ENCODE results near the gene APOBEC3F.
"Not testable (repeated sequence)": the region's sequence is repeated elsewhere in the genome, so short reads cannot be mapped to it uniquely, and the experiment has no call there.

APOBEC3F gene

GRCh38 chr22:39010946-39011345 is 29.7 kb upstream of the APOBEC3F start:
- no peak for DNase-seq (ENCODE audit: low read depth, low spot score)
- CTCF ChIA-PET = interaction anchor here (1.4 to 12.3 kb wide), 2 partner anchors 99 to 141 kb away, joined by 3 to 238 read pairs; partner anchors contain the start of gene CBX6

GRCh38 chr22:39012533-39013511 is 27.8 kb upstream of the APOBEC3F start:
- ChIA-PET POLR2A (no interaction called here), CTCF (interaction anchor here (1.3 to 3.7 kb wide), 2 partner anchors 10 to 142 kb away, joined by 6 to 25 read pairs; partner anchors contain the start of gene CBX6)
- no peak for TF ChIP-seq CTCF (IDR thresholded peaks at IDR 0.05; ENCODE audit: insufficient read depth, low read length, missing control alignments)
- no peak overlapping the region for H3K4me3 ChIP-seq (ENCODE audit: low read depth, low read length)
- DNase-seq (ENCODE audit: low read depth, low spot score) = no peak

More at GRCh38 chr22:39010946-39011345, 29.7 kb upstream of the APOBEC3F start:
- TF ChIP-seq CTCF (IDR thresholded peaks at IDR 0.05; ENCODE audit: insufficient read depth, low read length, missing control alignments) = no peak
- POLR2A ChIA-PET = no interaction called here
- no peak overlapping the region for H3K4me3 ChIP-seq (ENCODE audit: low read depth, low read length)

- peak overlapping the region; percentile 71; the same call in 1 of the 2 replicates for H3K4me3 ChIP-seq (ENCODE audit: low read depth, low read length)
Measured at GRCh38 chr22:39013561-39013941, 27.1 kb upstream of the APOBEC3F start.

GRCh38 chr22:39013942-39014722 is 26.5 kb upstream of the APOBEC3F start, which contains the start of gene APOBEC3C:
APOBEC3C (plus strand) TSS chr22:39014257; CDS start chr22:39014363, 106 bp downstream.
- CTCF ChIA-PET = interaction anchor here (1.2 to 3.7 kb wide), 3 partner anchors 11 to 144 kb away, joined by 6 to 25 read pairs (median 6); partner anchors contain the start of gene CBX6
- POLR2A ChIA-PET = interaction anchor here (0.5 kb wide), 1 partner anchor 21 kb away, joined by 3 read pairs; no protein-coding TSS in a partner anchor
- peak; percentile 21 for TF ChIP-seq CTCF (IDR thresholded peaks at IDR 0.05; ENCODE audit: insufficient read depth, low read length, missing control alignments)
- DNase-seq (ENCODE audit: low read depth, low spot score) = peak; percentile 58
- H3K4me3 ChIP-seq (ENCODE audit: low read depth, low read length) = peak within 1 kb of the TSS; percentile 71

More at GRCh38 chr22:39013561-39013941, 27.1 kb upstream of the APOBEC3F start:
- CTCF ChIA-PET = interaction anchor here (1.3 to 3.7 kb wide), 2 partner anchors 11 to 143 kb away, joined by 6 to 25 read pairs; partner anchors contain the start of gene CBX6
- DNase-seq (ENCODE audit: low read depth, low spot score); POLR2A ChIA-PET: not testable (repeated sequence)

GRCh38 chr22:39014723-39015121 is 25.9 kb upstream of the APOBEC3F start:
- DNase-seq (ENCODE audit: low read depth, low spot score) = not testable (repeated sequence)
- H3K4me3 ChIP-seq (ENCODE audit: low read depth, low read length) = peak overlapping the region; percentile 71
- CTCF ChIA-PET = interaction anchor here (1.2 to 3.7 kb wide), 3 partner anchors 12 to 247 kb away, joined by 3 to 25 read pairs (median 6); partner anchors contain the start of gene CBX6
- POLR2A ChIA-PET = interaction anchor here (0.5 to 0.8 kb wide), 2 partner anchors 20 to 136 kb away, joined by 3 to 4 read pairs; no protein-coding TSS in a partner anchor

- no peak for DNase-seq (ENCODE audit: low read depth, low spot score)
- no peak overlapping the region for H3K4me3 ChIP-seq (ENCODE audit: low read depth, low read length)
- CTCF ChIA-PET = interaction anchor here (0.7 to 3.7 kb wide), 3 partner anchors 8 to 146 kb away, joined by 3 to 25 read pairs (median 8); partner anchors contain the start of gene CBX6
- no peak for TF ChIP-seq CTCF (IDR thresholded peaks at IDR 0.05; ENCODE audit: insufficient read depth, low read length, missing control alignments)
- POLR2A ChIA-PET = no interaction called here
Measured at GRCh38 chr22:39016592-39016991, 24.1 kb upstream of the APOBEC3F start.
